ENCODE measurements around the gene MAN1A1.
"Not testable (repeated sequence)": the region's sequence is repeated elsewhere in the genome, so short reads cannot be mapped to it uniquely, and the experiment has no call there.

The MAN1A1 gene

DNA sequence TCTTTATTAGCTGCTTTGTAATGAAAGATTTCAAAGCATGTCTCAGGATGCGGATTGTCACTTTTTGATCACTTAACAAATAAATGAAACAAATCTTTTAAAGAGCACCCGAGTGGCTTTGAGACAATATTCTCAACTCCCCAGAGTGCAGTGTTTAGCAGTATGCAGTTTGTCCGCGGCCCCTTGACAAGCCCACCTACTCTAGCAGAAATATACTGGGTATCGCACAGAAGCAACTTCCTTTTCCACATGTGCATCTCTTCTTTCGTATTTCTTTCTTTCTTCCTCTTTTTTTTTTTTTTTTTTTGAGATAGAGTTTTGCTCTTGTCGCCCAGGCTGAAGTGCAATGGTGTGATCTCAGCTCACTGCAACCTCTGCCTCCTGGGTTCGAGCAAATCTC, 186.6 kb downstream of the MAN1A1 start:
- DNase-seq: no peak

DNA sequence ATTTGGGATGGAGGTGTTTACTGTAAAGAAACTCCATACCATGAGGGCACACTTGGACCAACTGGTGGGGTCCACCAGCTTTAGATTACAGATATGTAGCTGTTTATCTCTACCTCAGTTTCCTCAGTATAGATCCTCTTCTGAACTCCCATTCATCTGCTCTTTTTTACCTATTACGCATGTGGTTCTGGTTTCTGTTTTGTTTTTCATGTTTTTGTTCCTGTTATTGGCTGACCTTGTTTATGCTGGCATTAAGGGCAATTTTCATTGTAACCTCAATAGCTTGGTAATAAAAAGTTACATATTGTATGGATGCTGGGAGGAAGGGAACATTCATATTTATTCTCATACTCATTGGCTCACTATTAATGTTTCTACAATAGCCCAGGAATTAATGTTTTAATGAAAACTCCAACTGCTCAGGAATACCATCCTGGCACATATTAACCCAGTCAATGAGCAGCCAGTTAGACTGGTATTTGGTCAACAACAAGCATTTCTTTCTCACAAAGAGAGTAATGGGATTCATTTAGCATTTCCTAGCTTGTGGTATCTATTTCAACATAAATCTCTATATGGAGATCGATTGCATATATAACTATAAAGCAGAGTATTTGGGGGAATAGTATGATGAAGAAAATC, 187.3 kb downstream of the MAN1A1 start:
- no peak for DNase-seq

DNA sequence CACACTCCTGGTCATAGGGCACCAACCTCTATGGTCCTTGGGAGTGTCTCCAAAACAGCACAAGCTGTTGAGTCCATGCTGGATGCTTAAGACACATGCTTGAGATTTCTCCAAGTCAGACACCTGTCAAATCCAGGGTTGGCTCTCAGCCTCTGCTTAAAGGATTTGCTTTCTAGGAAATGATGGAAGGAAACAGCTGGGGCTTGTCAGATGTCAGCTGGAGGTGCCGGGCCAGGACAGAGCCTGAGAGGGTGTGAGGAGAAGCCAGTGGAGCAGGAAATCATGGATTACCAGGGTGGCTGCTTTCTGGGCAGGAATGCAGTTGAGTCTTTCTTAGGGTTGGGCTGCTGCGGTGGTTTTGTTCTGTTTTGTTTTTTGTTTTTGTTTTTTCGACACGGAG, 188.1 kb downstream of the MAN1A1 start:
- peak; percentile 91 to 97 for DNase-seq

GRCh38 chr6:119160911-119161310, 188.7 kb downstream of the MAN1A1 start:
- DNase-seq: no peak

DNA sequence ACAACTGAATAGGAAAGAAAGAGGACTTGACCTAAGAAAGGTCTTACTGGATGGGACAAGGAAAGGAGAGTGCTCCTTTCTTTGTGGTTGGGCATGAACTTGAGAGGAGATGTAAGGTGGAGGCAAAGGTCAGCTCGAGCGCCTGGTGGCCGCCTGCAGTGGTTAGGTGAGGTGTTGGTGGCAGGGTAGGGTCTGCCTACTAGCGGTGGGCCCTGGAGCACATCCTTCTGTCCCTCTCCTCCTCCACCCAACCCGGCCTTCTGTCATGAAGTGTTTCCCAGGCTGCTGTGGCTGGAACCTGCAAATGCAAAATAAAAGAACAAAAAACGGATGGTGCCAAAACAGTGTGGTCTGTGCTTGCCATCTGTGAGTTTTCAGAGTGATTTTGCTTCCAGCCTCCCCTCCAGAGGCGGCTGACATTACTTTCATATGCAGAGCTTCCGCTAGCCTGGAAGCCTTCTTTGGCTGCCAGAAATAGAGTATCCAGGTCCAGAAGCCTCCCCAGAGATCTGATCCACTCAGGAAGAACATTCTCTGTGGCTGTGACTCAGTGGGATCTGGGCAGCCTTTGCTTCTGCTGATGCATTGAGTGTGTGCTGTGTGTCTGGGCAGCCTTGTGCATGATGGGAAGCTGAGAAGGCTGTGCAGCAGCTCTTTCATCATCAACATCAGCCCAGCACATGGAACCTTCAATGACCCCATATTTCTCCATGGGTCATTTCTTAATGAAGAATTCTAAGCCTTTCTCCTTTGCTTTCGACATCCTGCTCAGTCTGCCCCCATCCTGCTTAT, 191.3 kb downstream of the MAN1A1 start:
- no peak for DNase-seq

- no peak for DNase-seq
Measured at GRCh38 chr6:119157506-119157815, 192.1 kb downstream of the MAN1A1 start.

DNA sequence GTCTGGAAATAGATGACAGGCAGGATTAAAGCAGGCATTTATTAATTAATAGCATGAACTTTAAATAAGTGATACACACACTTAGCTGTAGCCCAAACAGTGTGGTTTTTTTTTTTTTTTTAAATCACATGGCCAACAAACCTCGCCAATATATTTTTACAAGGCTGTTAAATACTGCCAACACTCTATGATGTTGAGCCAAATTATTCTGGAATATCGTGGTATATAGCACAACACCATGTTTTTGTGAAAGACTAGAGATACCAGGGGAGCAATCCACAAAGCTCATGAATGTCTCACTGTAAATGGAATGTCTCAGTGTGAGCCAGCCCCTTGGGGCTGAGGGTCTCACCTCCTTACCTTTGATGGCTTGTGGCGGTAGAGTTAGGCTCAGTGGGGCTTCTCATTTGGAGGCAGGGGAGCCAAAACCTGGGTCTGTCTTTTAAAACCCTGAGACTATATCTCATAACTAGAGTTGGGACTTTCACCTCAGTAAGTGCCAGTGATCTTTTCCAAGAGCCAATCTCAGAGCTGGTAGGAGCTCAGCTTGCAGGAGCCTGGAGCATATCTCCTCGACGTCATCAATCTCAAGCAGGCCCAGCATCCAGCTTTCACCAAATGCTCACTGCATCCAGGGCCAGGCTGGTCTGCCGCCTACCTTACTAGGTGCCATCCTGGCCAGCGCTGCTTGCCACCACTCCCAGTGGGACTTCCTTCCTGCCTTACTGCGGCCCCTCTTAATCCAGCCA, 192.6 kb downstream of the MAN1A1 start:
- no peak for DNase-seq

GRCh38 chr6:119156082-119156481, 193.5 kb downstream of the MAN1A1 start:
- not testable (repeated sequence) for DNase-seq

DNA sequence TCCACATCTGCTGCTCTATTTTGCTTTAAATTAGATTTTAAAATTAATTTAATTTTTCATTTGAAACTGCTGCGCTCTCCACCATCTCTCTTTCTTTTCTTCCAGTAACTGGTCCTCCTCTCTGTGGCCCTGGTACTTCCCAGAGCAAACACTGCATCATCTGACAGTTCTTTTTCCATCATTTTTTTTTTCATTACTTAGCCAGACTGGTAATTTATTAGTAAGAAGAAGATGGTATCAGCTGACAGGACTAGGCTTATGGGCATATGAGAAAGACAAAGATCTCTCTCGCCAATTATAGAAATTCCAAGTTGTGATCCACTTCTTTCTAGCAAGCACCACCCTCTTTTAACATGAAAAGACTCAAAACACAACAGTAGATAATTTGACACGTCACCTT, 197.4 kb downstream of the MAN1A1 start:
- no peak for DNase-seq

GRCh38 chr6:119148825-119149525, 200.6 kb downstream of the MAN1A1 start:
- no peak for DNase-seq

- peak; percentile 13 to 49 for DNase-seq
Measured at GRCh38 chr6:119148098-119148824, 201.3 kb downstream of the MAN1A1 start.

DNA sequence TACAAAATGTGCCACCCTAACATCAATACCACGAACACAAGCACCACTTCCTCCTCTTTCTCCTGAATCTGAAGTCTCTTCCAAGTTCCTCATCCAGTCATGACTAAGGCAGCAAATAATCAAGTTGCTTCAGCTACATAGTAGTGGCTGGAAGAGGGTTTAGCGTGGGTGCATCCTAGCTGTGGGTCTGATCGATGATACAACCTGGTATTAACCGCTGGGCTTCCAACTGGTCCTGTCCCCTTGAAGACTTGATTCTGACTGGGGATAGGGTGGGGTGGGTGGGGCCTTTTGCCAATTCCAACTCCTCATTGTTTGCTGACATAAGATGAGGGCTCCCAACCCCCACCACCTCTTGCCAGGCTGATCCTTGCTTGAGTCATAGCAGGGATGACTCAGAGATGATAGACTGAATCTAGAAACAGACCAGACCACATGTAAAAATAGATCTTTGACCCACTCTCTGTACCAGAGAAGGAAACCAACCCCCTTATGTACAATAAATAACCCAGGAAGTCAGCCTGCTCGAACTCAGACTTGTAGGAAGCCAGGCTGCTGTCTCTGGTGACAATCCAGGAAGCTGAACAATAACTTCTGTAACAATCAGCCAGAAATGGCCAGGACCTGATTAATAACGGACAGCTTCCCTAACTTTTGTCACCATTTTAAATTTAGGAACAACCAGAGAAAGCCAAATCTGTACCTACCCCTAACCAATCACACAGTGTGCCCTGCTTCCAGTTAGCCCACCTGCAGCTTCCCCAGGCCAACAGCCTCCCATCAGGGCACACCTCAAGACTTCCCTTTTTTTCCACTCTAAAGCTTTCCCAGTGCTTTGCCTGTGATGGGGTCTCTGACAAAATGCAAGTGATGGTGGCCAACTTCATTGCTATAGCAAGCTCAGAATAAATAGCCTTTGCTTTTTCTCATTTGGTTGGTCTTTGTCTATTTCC, 202.2 kb downstream of the MAN1A1 start:
- DNase-seq: no peak

- no peak for DNase-seq
Measured at GRCh38 chr6:119145111-119145510, 204.4 kb downstream of the MAN1A1 start.

DNA sequence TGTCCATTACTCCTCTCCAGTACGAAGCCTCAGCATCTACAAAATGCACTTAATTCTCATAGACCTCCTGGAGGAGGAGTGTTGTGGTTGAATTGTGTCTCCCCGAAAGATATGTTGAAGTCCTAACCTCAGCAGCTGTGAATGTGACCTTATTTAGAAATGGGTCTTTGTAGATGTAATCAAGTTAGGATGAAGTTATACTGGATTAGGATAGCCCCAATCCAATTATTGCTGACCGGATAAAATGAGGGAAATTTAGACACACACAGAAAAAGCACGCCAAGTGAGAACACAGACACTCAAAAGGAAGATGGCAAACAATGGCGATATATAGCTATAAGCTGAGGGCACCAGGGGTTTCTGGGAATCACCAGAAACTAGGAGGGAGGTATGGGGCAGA, 206.9 kb downstream of the MAN1A1 start:
- no peak for DNase-seq

GRCh38 chr6:119142041-119142440, 207.5 kb downstream of the MAN1A1 start:
- no peak for DNase-seq

- no peak for DNase-seq
Measured at GRCh38 chr6:119140196-119141140, 209.1 kb downstream of the MAN1A1 start.

DNA sequence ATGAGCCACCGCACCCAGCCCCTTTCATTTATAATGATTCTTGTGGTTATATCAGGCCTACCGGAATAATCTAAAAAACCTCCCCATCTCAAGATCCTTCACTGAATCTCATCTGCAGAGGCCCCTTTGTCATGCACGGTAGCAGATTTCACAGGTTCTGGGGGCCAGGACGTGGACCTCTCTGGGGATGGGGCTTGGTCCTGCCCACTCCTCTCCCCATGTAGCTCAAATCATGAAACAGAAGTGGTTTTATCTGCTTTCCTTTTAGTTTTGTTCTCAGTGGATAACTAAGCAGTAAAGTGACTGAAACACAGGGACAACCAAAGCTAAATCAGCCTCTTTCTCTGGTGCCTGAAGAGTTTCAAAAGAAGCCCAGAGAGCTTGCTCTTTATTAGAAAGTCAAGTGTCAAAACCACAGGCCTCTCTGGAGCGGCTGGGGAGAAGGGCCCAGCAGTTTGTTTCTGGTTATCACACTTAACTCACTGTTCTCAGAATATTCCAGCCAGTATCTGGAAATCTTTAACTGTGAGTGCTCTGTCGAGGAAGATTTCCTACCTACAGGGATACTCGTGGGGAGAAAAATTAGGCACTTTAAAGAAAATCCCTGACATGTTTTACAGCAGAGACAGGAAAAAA, 210.5 kb downstream of the MAN1A1 start:
- DNase-seq: no peak

GRCh38 chr6:119137194-119138072, 212.1 kb downstream of the MAN1A1 start:
- no peak for DNase-seq

DNA sequence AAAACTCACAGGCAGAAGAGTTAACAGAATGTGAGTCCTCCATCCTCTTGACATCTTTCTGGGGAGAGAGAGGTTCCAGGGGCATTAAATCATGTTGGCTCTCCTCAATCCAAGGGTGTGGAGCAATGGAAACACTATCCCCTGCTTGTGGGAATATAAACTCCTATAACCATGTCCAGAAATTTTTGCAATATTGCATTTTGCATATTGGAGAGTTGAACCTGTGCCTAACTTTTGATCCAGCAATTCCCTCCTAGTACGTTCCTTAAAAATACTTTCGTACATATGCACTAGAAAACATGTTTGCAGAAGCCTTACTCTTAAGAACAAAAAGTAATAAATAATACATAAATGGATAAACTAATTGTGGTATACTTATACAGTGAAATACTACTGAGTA, 214.8 kb downstream of the MAN1A1 start:
- no peak for DNase-seq

All from NCI-H524 (cell line).